Measurements from ENCODE around the gene FASTK.

Gene FASTK

GRCh38 chr7:151087245-151088018 is 6.8 kb upstream of the FASTK start:
- Mint-ChIP-seq H3K27ac (peak overlapping the region; percentile 96), H3K4me3 (peak overlapping the region; percentile 79), H3K9me3 (no peaks in the 10 kb centered on the region), H3K27me3 (no peaks in the 10 kb centered on the region), H3K4me1 (ENCODE audit: low read depth) (peaks cover 66% of the 10 kb centered on the region), H3K36me3 (ENCODE audit: low read depth) (peaks cover 64% of the 10 kb centered on the region)
- intact Hi-C loops (cut with micrococcal nuclease), result loop anchor here (2.0 to 10.0 kb wide), 3 partner anchors 29 to 303 kb away; partner anchors contain the start of genes ABCB8 and SLC4A2

- Mint-ChIP-seq H3K27ac (peak overlapping the region; percentile 96), H3K9me3 (no peaks in the 10 kb centered on the region), H3K4me3 (peak overlapping the region; percentile 79), H3K27me3 (no peaks in the 10 kb centered on the region), H3K36me3 (ENCODE audit: low read depth) (peaks cover 63% of the 10 kb centered on the region), H3K4me1 (ENCODE audit: low read depth) (peaks cover 66% of the 10 kb centered on the region)
- intact Hi-C loops (cut with micrococcal nuclease), result loop anchor here (2.0 to 10.0 kb wide), 2 partner anchors 28 to 302 kb away; partner anchors contain the start of gene SLC4A2
These were observed 6.2 kb upstream of the FASTK start for GRCh38 chr7:151086802-151087244.

GRCh38 chr7:151085691-151086620 is 5.3 kb upstream of the FASTK start, which contains the start of gene AGAP3:
TSS of gene AGAP3 (plus strand) at chr7:151086475. CDS start at chr7:151086742, 267 bp downstream.
- Mint-ChIP-seq H3K36me3 (ENCODE audit: low read depth) (peaks cover 60% of the 10 kb centered on the region), H3K4me3 (peak within 1 kb of the TSS; percentile 79), H3K27ac (peak within 1 kb of the TSS; percentile 96), H3K27me3 (no peaks in the 10 kb centered on the region), H3K9me3 (no peaks in the 10 kb centered on the region), H3K4me1 (ENCODE audit: low read depth) (peaks cover 63% of the 10 kb centered on the region)
- intact Hi-C loops (cut with micrococcal nuclease), result loop anchor here (2.0 to 10.0 kb wide), 2 partner anchors 27 to 301 kb away; partner anchors contain the start of gene SLC4A2

GRCh38 chr7:151085329-151085690 is 4.7 kb upstream of the FASTK start:
- H3K27me3 Mint-ChIP-seq, result no peaks in the 10 kb centered on the region
- H3K4me1 Mint-ChIP-seq (ENCODE audit: low read depth), result peaks cover 58% of the 10 kb centered on the region
- intact Hi-C loops (cut with micrococcal nuclease), result loop anchor here (10.0 kb wide), 1 partner anchor 301 kb away; no protein-coding TSS in a partner anchor
- H3K4me3 Mint-ChIP-seq, result peak overlapping the region; percentile 78
- H3K9me3 Mint-ChIP-seq, result no peaks in the 10 kb centered on the region
- peak overlapping the region; percentile 86 for H3K27ac Mint-ChIP-seq
- peaks cover 60% of the 10 kb centered on the region for H3K36me3 Mint-ChIP-seq (ENCODE audit: low read depth)

- Mint-ChIP-seq H3K9me3 (no peaks in the 10 kb centered on the region), H3K27me3 (no peaks in the 10 kb centered on the region), H3K4me3 (peak overlapping the region; percentile 95), H3K36me3 (ENCODE audit: low read depth) (peaks cover 59% of the 10 kb centered on the region), H3K27ac (peak overlapping the region; percentile 89), H3K4me1 (ENCODE audit: low read depth) (peaks cover 58% of the 10 kb centered on the region)
- intact Hi-C loops (cut with micrococcal nuclease), result loop anchor here (1.0 to 10.0 kb wide), 2 partner anchors 55 to 299 kb away; partner anchors contain the start of gene ABCB8
These were observed 3.2 kb upstream of the FASTK start for GRCh38 chr7:151083824-151084160.

GRCh38 chr7:151083071-151083823 is 2.6 kb upstream of the FASTK start, which contains the start of gene TMUB1:
TSS of gene TMUB1 (minus strand) at chr7:151083493. CDS start at chr7:151082563, 930 bp downstream.
- Mint-ChIP-seq H3K4me3 (peak within 1 kb of the TSS; percentile 95), H3K4me1 (ENCODE audit: low read depth) (peaks cover 57% of the 10 kb centered on the region)
- intact Hi-C loops (cut with micrococcal nuclease), result loop anchor here (1.0 to 10.0 kb wide), 2 partner anchors 55 to 298 kb away; partner anchors contain the start of gene ABCB8

GRCh38 chr7:151082141-151083070 is 1.8 kb upstream of the FASTK start:
- H3K4me1 Mint-ChIP-seq (ENCODE audit: low read depth), result peaks cover 60% of the 10 kb centered on the region

More at GRCh38 chr7:151083071-151083823, 2.6 kb upstream of the FASTK start, which contains the start of gene TMUB1:
- Mint-ChIP-seq H3K27ac (peak within 1 kb of the TSS; percentile 89), H3K36me3 (ENCODE audit: low read depth) (peaks cover 61% of the 10 kb centered on the region), H3K27me3 (no peaks in the 10 kb centered on the region), H3K9me3 (no peaks in the 10 kb centered on the region)

GRCh38 chr7:151081170-151082101 is 827 bp upstream of the FASTK start:
- Mint-ChIP-seq H3K36me3 (ENCODE audit: low read depth) (peaks cover 65% of the 10 kb centered on the region), H3K27ac (peak overlapping the region; percentile 89), H3K27me3 (no peaks in the 10 kb centered on the region), H3K4me3 (peak overlapping the region; percentile 86), H3K9me3 (no peaks in the 10 kb centered on the region), H3K4me1 (ENCODE audit: low read depth) (peaks cover 62% of the 10 kb centered on the region)
- intact Hi-C loops (cut with micrococcal nuclease), result loop anchor here (2.0 to 10.0 kb wide), 2 partner anchors 29 to 297 kb away; no protein-coding TSS in a partner anchor

More at GRCh38 chr7:151082141-151083070, 1.8 kb upstream of the FASTK start:
- intact Hi-C loops (cut with micrococcal nuclease), result loop anchor here (1.0 to 10.0 kb wide), 2 partner anchors 54 to 298 kb away; partner anchors contain the start of gene ABCB8
- Mint-ChIP-seq H3K27ac (peak overlapping the region; percentile 89), H3K36me3 (ENCODE audit: low read depth) (peaks cover 62% of the 10 kb centered on the region), H3K4me3 (peak overlapping the region; percentile 95), H3K27me3 (no peaks in the 10 kb centered on the region), H3K9me3 (no peaks in the 10 kb centered on the region)

- no peaks in the 10 kb centered on the region for H3K27me3 Mint-ChIP-seq
- intact Hi-C loops (cut with micrococcal nuclease), result loop anchor here (2.0 to 10.0 kb wide), 2 partner anchors 31 to 295 kb away; no protein-coding TSS in a partner anchor
- peak overlapping the region; percentile 89 for H3K27ac Mint-ChIP-seq
- H3K36me3 Mint-ChIP-seq (ENCODE audit: low read depth), result peaks cover 78% of the 10 kb centered on the region
- peak overlapping the region; percentile 86 for H3K4me3 Mint-ChIP-seq
- no peaks in the 10 kb centered on the region for H3K9me3 Mint-ChIP-seq
- peaks cover 60% of the 10 kb centered on the region for H3K4me1 Mint-ChIP-seq (ENCODE audit: low read depth)
These were observed 515 bp downstream of the FASTK start for GRCh38 chr7:151080067-151080521.

- Mint-ChIP-seq H3K27ac (peak overlapping the region; percentile 89), H3K27me3 (no peaks in the 10 kb centered on the region), H3K9me3 (no peaks in the 10 kb centered on the region), H3K36me3 (ENCODE audit: low read depth) (peaks cover 85% of the 10 kb centered on the region), H3K4me1 (ENCODE audit: low read depth) (peaks cover 55% of the 10 kb centered on the region), H3K4me3 (peak overlapping the region; percentile 86)
- intact Hi-C loops (cut with micrococcal nuclease), result no loop called here
These were observed 1.3 kb downstream of the FASTK start for GRCh38 chr7:151079199-151079910.

Data from dendritic cell treated with granulocyte-macrophage colony-stimulating factor and Interleukin-4, amounts not matched to agents 40 ng/mL and 50 ng/mL, for 4 days (primary cell).